Spleen (tissue), 11 donors: ENCODE data around the gene TECTB. TPM values are rescaled to one million over a fixed set of nuclear protein-coding genes. Genes with fewer than 3 reads are reported as not detected.

ENCODE experiments used
- DNase-seq: peaks from one replicate; pipeline ENCODE4 v3.0.0-alpha.2; 2020
- H3K27ac ChIP-seq, 8 donors: fragments of 200-600 bp; sonication (generic) in 7 of 8; 1 replicate in 4 of 8; 2 replicates in 4 of 8; pipeline versions ENCODE4 v1.5.0 to v1.8.0; 2016 to 2021; ENCODE audit warnings: inconsistent platforms in 4 of 8, mild to moderate bottlenecking in 4 of 8, moderate library complexity in 1 of 8
- H3K27me3 ChIP-seq, 7 donors: fragments of 200-600 bp; sonication (generic) in 6 of 7; replicated peaks in 1 of 7; 1 replicate in 4 of 7; 2 replicates in 3 of 7; pipeline versions ENCODE4 v1.5.0 to v1.8.0; 2016 to 2021; ENCODE audit warnings: inconsistent platforms in 3 of 7, mild to moderate bottlenecking in 1 of 7
- H3K36me3 ChIP-seq, 6 donors: fragments of 200-600 bp; sonication (generic) in 5 of 6; 1 replicate in 4 of 6; 2 replicates in 2 of 6; pipeline versions ENCODE4 v1.5.0 to v1.8.0; 2016 to 2021; ENCODE audit warnings: inconsistent platforms in 2 of 6
- H3K4me1 ChIP-seq, 6 donors: fragments of 200-600 bp; sonication (generic) in 5 of 6; 1 replicate in 3 of 6; 2 replicates in 3 of 6; pipeline versions ENCODE4 v1.5.0 to v1.8.0; 2016 to 2021; ENCODE audit warnings: inconsistent platforms in 3 of 6
- H3K4me3 ChIP-seq, 8 donors: fragments of 200-600 bp; sonication (generic) in 7 of 8; 1 replicate in 4 of 8; 2 replicates in 4 of 8; pipeline versions ENCODE4 v1.5.0 to v1.8.0; 2016 to 2021; ENCODE audit warnings: inconsistent platforms in 4 of 8, mild to moderate bottlenecking in 4 of 8, moderate library complexity in 2 of 8
- H3K9me3 ChIP-seq, 8 donors: fragments of 200-600 bp; sonication (generic) in 7 of 8; 1 replicate in 4 of 8; 2 replicates in 4 of 8; pipeline versions ENCODE4 v1.5.0 to v1.8.0; 2016 to 2021; ENCODE audit warnings: inconsistent platforms in 4 of 8
- POLR2A ChIP-seq, 3 donors: fragments of 450-650 bp; IDR thresholded peaks; one replicate each; pipeline ENCODE4 v1.5.1; 2017; ENCODE audit warnings: antibody characterized with exemption in 3 of 3, mild to moderate bottlenecking in 1 of 3
- POLR2AphosphoS5 ChIP-seq, 3 donors: sonication (generic); formaldehyde crosslinking; IDR thresholded peaks; one replicate each; pipeline ENCODE4 v1.5.1; 2017; ENCODE audit warnings: antibody characterized with exemption in 3 of 3
- WGBS, 5 donors: extraction: QIAGEN DNeasy Blood & Tissue Kit in 3 of 5; methylation state at CpG; one replicate each; pipeline versions ENCODE4 v1.1.5 to v1.1.7; 2013 to 2018; 5-methylcytosine and 5-hydroxymethylcytosine counted together
- intact Hi-C: fragments of 100-400 bp; cut with DNase I; formaldehyde crosslinking; loops from one replicate; pipeline ENCODE4 v1.15.0; 2023; ENCODE audit warnings: low total_unique reads
- polyA plus RNA-seq, 3 donors: library from polyadenylated mRNA; stranded (reverse); fragments of 200-250 nt; gene quantifications; one replicate each; pipeline ENCODE4 v1.2.1, GENCODE V29; 2013
- total RNA-seq, 7 donors: library from RNA; depleted of rRNA in 3 of 7; stranded (reverse); fragments of >200 nt in 3 of 7; fragmentation: NEBNext Ultra II Directional in 4 of 7; extraction: Animal tissue kit (Norgen Biotek cat#: 25700) in 4 of 7; gene quantifications; one replicate each; pipeline versions ENCODE4 v1.1.0 to v1.2.1, GENCODE V29; 2016 to 2021
- TF ChIP-seq, protein P1 (sequence below), 11 experiments: fragments of 200-600 bp in 7 of 11; fragments of 450-650 bp in 4 of 11; sonication (generic) in 4 of 11; IDR thresholded peaks in 8 of 11; conservative IDR thresholded peaks in 3 of 11; 1 replicate in 7 of 11; 2 replicates in 4 of 11; pipeline versions ENCODE4 v1.4.0 to v1.8.0; 2016 to 2021; ENCODE audit warnings: antibody characterized with exemption in 11 of 11, inconsistent platforms in 4 of 11, mild to moderate bottlenecking in 1 of 11
- donor health status: healthy with polysubstance abuse.
- donor health status: DM: no; HTN: no; CAD: no; lungs with moderate emphysema.
- donor health status: DM: no; HTN: no; CAD: no.
- donor health status: Bipolar disorder and iron deficiency.
- donor health status: healthy.
- donor health status: DM: no; HTN: no; CAD: no.
- donor health status: DM: yes; HTN: yes; CAD: no.

Gene TECTB
- total and polyA plus RNA-seq, 10 donors: not detected

- peaks cover 0 to 3% (median 0%) of the 10 kb centered on the region in 7 donors for H3K27me3 ChIP-seq
- peaks cover 0 to 6% (median 0%) of the 10 kb centered on the region in 6 donors for H3K4me1 ChIP-seq
- intact Hi-C loops: no loop called here
- no peaks in the 10 kb centered on the region for H3K9me3 ChIP-seq
- H3K4me3 ChIP-seq: no peak overlapping the region
- H3K36me3 ChIP-seq: no peaks in the 10 kb centered on the region
- TF ChIP-seq POLR2AphosphoS5 (IDR thresholded peaks at IDR 0.05) (no peak), POLR2A (IDR thresholded peaks at IDR 0.05) (no peak)
- TF ChIP-seq, protein P1, sequence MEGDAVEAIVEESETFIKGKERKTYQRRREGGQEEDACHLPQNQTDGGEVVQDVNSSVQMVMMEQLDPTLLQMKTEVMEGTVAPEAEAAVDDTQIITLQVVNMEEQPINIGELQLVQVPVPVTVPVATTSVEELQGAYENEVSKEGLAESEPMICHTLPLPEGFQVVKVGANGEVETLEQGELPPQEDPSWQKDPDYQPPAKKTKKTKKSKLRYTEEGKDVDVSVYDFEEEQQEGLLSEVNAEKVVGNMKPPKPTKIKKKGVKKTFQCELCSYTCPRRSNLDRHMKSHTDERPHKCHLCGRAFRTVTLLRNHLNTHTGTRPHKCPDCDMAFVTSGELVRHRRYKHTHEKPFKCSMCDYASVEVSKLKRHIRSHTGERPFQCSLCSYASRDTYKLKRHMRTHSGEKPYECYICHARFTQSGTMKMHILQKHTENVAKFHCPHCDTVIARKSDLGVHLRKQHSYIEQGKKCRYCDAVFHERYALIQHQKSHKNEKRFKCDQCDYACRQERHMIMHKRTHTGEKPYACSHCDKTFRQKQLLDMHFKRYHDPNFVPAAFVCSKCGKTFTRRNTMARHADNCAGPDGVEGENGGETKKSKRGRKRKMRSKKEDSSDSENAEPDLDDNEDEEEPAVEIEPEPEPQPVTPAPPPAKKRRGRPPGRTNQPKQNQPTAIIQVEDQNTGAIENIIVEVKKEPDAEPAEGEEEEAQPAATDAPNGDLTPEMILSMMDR (IDR thresholded peaks at IDR 0.05 in 8 of 11, conservative IDR thresholded peaks at IDR 0.05 in 3 of 11): no peak
- H3K27ac ChIP-seq: no peak overlapping the region
- DNase-seq: no peak
- WGBS, 5 donors: 72 to 81% (median 77%) methylated on average over 3 of the region's 3 CpGs
Measured at GRCh38 chr10:112304267-112304859, 21.2 kb downstream of the TECTB start.

GRCh38 chr10:112307358-112308124, 24.3 kb downstream of the TECTB start:
- H3K27ac ChIP-seq: no peak overlapping the region
- H3K4me3 ChIP-seq: no peak overlapping the region
- DNase-seq: no peak
- peaks cover 0 to 6% (median 0%) of the 10 kb centered on the region in 6 donors for H3K4me1 ChIP-seq
- no peaks in the 10 kb centered on the region for H3K36me3 ChIP-seq
- intact Hi-C loops: no loop called here
- H3K9me3 ChIP-seq: no peaks in the 10 kb centered on the region
- H3K27me3 ChIP-seq: no peaks in the 10 kb centered on the region
- WGBS, 5 donors: 45 to 63% (median 59%) methylated on average over 7 of the region's 7 CpGs
- no peak for TF ChIP-seq POLR2AphosphoS5 (IDR thresholded peaks at IDR 0.05)
- TF ChIP-seq POLR2A (IDR thresholded peaks at IDR 0.05): no peak
- TF ChIP-seq, protein P1 (IDR thresholded peaks at IDR 0.05 in 8 of 11, conservative IDR thresholded peaks at IDR 0.05 in 3 of 11): peak in 9 of 11 experiments; percentile 14 to 73 (median 67)

GRCh38 chr10:112308125-112308502, 24.9 kb downstream of the TECTB start:
- DNase-seq: no peak
- Histone ChIP-seq H3K27ac (no peak overlapping the region), H3K4me3 (no peak overlapping the region), H3K27me3 (no peaks in the 10 kb centered on the region), H3K36me3 (no peaks in the 10 kb centered on the region), H3K4me1 (peaks cover 0 to 6% (median 0%) of the 10 kb centered on the region in 6 donors), H3K9me3 (no peaks in the 10 kb centered on the region)
- intact Hi-C loops: no loop called here
- WGBS, 5 donors: 27 to 50% (median 41%) methylated on average over 3 of the region's 3 CpGs
- no peak for TF ChIP-seq POLR2AphosphoS5 (IDR thresholded peaks at IDR 0.05)
- no peak for TF ChIP-seq POLR2A (IDR thresholded peaks at IDR 0.05)
- TF ChIP-seq, protein P1 (IDR thresholded peaks at IDR 0.05 in 8 of 11, conservative IDR thresholded peaks at IDR 0.05 in 3 of 11): peak in 3 of 11 experiments; percentile 11 to 35 (median 21)

DNA sequence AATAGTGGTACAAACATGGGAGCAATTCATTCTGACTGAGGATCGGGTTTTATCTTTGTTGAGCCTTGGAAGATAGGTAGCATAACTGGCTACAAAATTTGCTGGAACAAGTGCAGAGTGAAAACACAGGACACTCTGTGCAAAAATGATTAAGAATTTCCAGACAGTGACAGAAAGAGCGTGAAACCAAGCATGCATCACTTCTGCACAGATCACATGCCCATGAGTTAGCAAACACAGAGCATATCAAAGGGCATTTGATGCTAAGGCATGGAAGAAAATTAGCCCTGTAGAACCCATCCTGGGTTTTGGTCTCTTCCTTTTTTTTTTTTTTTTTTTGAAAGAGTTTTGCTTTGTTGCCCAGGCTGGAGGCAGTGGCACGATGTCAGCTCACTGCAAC, 28.3 kb downstream of the TECTB start:
- Histone ChIP-seq H3K27me3 (peaks cover 0 to 17% (median 0%) of the 10 kb centered on the region in 7 donors), H3K4me3 (no peak overlapping the region), H3K9me3 (no peaks in the 10 kb centered on the region), H3K36me3 (no peaks in the 10 kb centered on the region), H3K27ac (no peak overlapping the region), H3K4me1 (peaks cover 0 to 19% (median 3%) of the 10 kb centered on the region in 6 donors)
- DNase-seq: no peak
- WGBS, 5 donors: 79 to 99% (median 88%) methylated on average over 3 of the region's 3 CpGs
- intact Hi-C loops: loop anchor here (10.0 kb wide), 2 partner anchors 127 to 197 kb away; partner anchors contain the start of gene GPAM
- TF ChIP-seq POLR2AphosphoS5 (IDR thresholded peaks at IDR 0.05) (no peak), POLR2A (IDR thresholded peaks at IDR 0.05) (no peak)
- TF ChIP-seq, protein P1 (IDR thresholded peaks at IDR 0.05 in 8 of 11, conservative IDR thresholded peaks at IDR 0.05 in 3 of 11): no peak
